Hematopoietic multipotent progenitor cell treated with erythropoietin and hydrocortisone succinate and interleukin-3 and kit ligand, for 17 days (in vitro differentiated cells): ENCODE results near the gene PRPF19.

Source experiments
- DNase-seq: peaks from one replicate; pipeline ENCODE4 v3.0.0-alpha.2; 2015; ENCODE audit warnings: low spot score

The PRPF19 gene

DNA sequence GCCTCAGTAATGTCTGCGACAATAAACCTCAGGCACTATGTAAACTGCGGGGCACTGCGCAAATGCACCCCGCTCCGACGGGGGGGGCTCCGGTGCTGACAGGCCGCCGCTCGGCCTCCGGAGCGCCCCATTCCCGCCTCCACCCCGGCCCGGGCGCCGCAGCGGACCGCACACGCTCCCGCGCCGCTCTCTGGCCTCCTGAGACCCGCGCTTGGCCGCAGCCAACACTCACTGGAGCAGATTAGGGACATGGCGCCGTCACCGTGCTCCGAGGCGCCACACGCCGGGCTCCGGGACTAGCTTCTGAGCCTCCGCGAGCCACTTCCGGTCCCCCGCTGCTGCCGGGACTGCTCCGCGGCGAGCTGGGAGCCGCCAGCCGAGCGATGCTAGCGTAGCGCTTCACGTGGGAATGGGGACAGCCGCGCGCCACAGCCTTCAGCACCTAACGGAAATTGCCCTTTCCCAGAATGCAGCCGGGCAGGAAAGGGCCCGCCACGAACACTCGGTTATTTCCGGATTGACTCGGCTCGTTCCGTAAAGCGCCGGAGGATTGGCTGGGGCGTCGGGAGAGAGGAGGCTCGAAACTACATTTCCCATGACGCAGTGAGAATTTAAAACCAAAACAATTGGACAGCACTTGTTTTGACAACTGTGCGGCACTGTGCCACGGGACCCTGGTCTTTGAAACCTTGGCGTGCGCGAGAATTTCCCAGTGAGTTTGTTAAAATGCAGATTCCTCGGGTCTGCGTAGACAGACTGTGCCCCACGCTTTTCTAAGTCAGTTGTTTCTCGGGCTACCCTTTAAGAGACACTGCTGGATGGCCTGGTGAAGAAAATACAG, at the start of gene PRPF19:
Gene PRPF19 (minus strand): TSS at position 454 of the 841 bp plus-strand sequence. CDS start 203 bp downstream, at position 251.
- DNase-seq: peak; percentile 98

DNA sequence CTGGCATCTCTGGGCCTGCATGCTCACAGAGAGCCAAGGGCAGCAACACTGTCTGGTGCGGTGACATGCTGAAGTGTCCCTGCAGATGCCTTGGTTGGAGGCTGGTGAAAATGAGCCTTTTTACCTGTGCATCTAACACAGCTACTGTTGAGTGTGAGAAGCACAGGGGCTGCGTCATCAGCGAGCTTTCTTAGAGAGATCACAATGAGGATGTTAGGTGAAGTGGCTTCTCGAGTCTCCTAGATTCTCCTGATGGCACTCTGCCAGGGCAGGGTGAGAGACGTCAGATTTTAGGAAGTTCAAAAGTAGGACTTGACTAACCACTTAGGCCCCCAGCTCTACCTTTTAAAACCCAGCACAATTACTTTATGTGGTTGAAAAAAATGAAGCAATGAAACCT, 49.2 kb upstream of the PRPF19 start:
- no peak for DNase-seq

GRCh38 chr11:60954421-60954820, 48.0 kb upstream of the PRPF19 start:
- no peak for DNase-seq

DNA sequence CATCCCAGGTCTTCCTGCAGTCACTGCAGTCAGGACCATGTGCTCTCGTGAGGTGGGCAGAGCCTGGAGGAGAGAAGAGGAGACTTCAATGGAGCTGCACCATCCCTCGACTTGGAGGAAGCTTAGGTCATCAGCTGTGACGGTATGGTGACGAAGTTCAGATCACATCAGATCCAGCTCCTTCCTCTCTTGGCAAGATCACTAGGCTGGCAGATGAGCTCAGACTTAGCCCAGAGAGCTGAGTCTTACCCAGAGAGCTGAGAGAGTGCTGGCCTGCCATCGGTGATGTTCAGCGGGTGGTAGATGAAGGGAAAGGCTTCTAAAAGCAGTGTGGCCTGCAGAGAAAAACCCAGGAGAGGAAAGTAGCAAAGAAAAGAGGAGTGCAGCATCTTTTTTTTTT, 47.4 kb upstream of the PRPF19 start:
- DNase-seq: no peak

GRCh38 chr11:60952742-60953170, 46.4 kb upstream of the PRPF19 start:
- no peak for DNase-seq

- no peak for DNase-seq
Observed at GRCh38 chr11:60951904-60952741, 45.7 kb upstream of the PRPF19 start, which contains the start of gene SLC15A3. SLC15A3 (minus strand) TSS chr11:60952176; CDS start chr11:60951551, 625 bp downstream.

- no peak for DNase-seq
Observed at GRCh38 chr11:60951606-60951903, 45.2 kb upstream of the PRPF19 start.

GRCh38 chr11:60950933-60951605, 44.7 kb upstream of the PRPF19 start:
- DNase-seq: no peak

DNA sequence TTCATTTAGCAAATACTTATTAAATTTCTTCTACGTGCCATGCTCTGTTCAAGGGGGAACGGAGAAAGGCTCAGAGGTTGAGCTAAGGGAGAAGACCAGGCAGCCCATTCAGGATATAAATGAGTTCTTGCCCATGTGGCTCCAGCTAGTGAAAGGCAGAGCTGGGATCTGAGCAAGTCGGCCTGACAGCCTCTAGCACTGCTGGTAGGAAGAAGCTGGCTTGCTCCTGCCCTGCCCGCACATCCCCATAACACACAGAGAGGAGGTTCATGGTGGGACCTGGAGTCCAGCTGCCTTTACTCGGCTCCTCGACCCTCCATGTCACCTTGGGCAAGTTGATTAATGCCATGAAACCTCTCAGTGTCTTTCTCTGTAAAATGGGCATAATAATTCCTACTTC, 43.6 kb upstream of the PRPF19 start:
- DNase-seq: no peak

- no peak for DNase-seq
Observed at GRCh38 chr11:60948250-60948649, 41.9 kb upstream of the PRPF19 start.

DNA sequence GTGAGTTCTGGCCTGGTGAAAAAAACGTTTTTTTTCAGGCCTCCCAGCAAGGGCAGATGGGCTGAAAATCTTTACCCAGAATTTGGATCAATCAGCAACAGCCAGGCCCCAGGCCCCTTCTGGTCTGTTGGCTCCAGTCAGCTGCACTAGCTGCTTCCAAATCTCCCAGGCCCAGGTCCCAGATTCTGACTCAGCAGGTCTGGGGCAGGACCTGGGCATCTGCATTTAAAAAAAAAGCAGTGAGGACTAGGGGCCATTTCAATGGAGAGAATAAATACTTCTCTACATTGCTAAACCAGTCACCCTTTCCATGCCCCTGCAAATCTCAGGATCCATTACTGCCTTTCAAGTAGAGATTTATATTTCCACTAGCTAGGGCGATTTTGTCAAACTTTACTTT, 41.3 kb upstream of the PRPF19 start:
- no peak for DNase-seq

GRCh38 chr11:60946601-60947264, 40.3 kb upstream of the PRPF19 start:
- DNase-seq: no peak

DNA sequence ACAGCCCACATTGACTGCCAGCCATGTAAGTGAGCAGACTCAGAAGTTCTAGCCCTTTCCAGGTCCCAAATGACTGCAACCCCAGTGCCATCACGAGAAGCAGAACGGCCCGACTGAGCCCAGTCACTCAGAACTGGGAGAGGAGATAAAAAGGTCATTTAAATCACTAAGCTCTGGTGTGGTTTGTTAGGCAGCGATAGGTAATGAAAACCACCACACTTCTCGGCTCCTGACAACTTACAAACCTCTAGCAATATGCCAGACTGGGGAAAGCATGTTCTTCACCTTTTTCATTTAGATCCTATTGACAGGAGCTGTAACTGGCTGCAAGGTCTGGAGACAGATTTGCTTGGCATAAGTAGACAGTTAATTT, 38.9 kb upstream of the PRPF19 start:
- no peak for DNase-seq

DNA sequence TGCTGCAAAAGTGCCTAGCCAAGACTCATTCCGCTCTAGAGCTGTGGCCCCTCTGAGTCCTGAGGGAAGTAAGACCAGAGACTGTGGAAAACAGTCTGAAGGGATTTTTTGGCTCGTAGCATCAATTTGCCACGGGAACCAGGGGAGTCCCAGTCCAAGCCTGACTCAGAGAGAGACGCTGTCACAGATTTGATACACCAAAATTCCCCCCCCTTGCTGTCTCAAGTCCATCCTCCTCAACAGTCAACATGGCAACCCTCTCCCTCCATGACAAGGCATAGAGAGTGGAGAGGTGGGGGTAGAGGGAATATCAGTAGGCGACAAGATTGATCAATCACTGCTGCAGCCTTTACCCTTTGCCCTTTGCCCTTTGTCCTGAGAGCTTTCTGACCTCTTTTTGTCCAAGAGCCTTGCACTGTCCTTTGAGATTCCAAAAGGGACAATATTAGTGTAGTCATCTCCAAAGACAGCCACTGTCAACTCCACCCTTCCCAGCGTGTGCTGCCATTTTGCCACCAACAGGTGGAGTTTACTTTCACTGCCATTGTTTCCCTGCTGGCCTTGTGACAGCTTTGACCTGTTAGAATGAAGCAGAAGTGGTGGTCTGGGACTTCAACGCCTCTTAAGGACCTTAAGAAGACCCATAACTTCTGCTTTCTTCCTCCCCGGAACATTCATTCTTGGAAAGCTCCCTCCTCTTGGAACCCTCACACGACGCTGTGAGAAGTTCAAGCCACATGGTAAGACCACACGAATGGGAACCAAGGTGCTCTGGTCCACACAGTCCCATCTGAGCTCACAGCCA, 38.3 kb upstream of the PRPF19 start:
- no peak for DNase-seq

- no peak for DNase-seq
Observed at GRCh38 chr11:60942970-60943565, 36.7 kb upstream of the PRPF19 start.

DNA sequence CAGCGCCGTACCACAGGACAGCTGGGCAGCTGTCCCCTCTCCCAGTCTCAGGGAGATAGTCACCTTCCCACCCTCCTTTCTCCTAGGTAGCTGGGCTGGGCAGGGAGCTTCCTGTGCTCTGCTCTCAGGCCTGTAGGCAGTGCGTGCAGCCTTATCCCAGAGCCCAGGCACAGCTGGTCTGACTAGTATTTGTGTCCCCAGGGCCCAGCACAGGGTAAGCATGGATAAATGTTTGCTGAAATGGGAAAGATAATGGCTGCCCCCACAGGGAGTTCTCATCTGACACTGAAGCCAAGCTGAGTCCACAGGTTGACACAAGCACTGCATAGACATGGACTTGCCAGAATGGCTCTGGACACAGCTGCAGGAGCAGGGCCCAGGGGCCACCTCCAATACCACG, 35.8 kb upstream of the PRPF19 start:
- no peak for DNase-seq

- no peak for DNase-seq
Observed at GRCh38 chr11:60941371-60942119, 35.2 kb upstream of the PRPF19 start.

GRCh38 chr11:60939855-60940254, 33.5 kb upstream of the PRPF19 start:
- DNase-seq: no peak

DNA sequence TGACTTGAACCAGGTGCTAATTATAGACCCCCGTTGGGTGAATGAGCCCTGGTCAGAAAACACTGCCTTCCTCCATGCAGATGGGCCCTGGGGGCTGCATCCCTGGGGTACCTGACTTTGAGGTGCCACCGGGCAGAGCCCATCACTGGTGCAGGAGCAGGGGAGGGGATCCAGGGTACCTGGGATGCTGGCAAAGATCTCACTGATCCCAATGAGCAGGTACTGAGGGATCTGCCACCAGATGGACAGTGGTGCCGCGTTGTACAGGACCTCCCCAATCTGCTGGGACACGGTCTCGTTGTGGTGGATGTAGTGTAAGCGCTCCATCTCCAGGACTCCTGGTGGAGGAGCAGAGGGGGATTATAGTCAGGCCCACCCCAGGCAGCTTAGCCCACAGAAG, 32.9 kb upstream of the PRPF19 start:
- no peak for DNase-seq

DNA sequence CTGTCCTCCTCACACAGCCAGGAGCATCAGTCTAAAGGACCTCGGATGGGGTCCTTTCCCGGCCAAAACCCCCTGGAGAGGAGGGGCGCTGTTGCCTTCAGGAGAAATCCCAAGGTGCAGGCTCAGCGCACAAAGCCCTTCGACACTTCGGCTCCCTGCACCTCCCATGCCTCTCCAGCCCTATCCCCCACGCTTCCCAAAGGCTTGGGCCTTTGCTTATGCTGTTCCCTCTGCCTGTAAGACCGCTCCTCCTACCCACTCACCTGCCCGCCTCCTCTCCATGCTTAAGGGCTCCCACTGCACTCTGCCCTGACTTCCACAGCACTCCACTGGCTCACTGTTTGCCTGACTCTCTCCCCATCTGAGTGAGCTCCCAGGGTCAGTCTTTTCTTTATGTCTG, 32.1 kb upstream of the PRPF19 start:
- no peak for DNase-seq
